ENCODE data around the gene GPX3.

The GPX3 gene

GRCh38 chr5:151023047-151023615 lies 2.7 kb downstream of the GPX3 start:
- TF ChIP-seq CTCF (IDR thresholded peaks at IDR 0.05), result no peak

- TF ChIP-seq CTCF (IDR thresholded peaks at IDR 0.05), result no peak
Measured at GRCh38 chr5:151023651-151024050, 3.3 kb downstream of the GPX3 start.

GRCh38 chr5:151024440-151025249 lies 4.3 kb downstream of the GPX3 start:
- no peak for TF ChIP-seq CTCF (IDR thresholded peaks at IDR 0.05)

GRCh38 chr5:151025250-151025606 lies 4.8 kb downstream of the GPX3 start:
- no peak for TF ChIP-seq CTCF (IDR thresholded peaks at IDR 0.05)

- no peak for TF ChIP-seq CTCF (IDR thresholded peaks at IDR 0.05)
Measured at GRCh38 chr5:151026088-151026487, 5.7 kb downstream of the GPX3 start.

- TF ChIP-seq CTCF (IDR thresholded peaks at IDR 0.05), result no peak
Measured at GRCh38 chr5:151026679-151027078, 6.3 kb downstream of the GPX3 start.

GRCh38 chr5:151027961-151028479 lies 7.6 kb downstream of the GPX3 start:
- no peak for TF ChIP-seq CTCF (IDR thresholded peaks at IDR 0.05)
